Measurements from ENCODE around the gene CADM2.

DNA sequence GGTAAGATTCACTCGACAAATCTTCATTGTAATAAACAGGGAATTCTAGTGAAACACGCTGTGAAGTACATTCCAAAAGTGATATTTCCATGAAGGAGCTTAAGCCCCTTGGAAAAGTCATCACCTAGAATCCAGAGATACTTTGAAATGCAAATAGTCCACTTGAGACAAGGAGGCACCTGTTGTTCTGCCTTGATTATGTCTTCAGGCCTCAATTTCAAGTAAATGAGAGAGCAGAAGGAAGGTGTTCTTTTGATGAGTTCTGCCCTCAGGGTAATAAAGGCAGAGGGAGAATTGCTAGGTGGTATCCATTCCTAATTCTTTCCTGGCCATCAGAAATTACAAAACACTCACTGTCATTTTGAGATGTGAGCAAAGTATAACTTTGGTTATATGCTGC lies 162.1 kb downstream of the CADM2 start:
- TF ChIP-seq, protein P1, sequence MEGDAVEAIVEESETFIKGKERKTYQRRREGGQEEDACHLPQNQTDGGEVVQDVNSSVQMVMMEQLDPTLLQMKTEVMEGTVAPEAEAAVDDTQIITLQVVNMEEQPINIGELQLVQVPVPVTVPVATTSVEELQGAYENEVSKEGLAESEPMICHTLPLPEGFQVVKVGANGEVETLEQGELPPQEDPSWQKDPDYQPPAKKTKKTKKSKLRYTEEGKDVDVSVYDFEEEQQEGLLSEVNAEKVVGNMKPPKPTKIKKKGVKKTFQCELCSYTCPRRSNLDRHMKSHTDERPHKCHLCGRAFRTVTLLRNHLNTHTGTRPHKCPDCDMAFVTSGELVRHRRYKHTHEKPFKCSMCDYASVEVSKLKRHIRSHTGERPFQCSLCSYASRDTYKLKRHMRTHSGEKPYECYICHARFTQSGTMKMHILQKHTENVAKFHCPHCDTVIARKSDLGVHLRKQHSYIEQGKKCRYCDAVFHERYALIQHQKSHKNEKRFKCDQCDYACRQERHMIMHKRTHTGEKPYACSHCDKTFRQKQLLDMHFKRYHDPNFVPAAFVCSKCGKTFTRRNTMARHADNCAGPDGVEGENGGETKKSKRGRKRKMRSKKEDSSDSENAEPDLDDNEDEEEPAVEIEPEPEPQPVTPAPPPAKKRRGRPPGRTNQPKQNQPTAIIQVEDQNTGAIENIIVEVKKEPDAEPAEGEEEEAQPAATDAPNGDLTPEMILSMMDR (IDR thresholded peaks at IDR 0.05) = no peak
- no peak for TF ChIP-seq ZFX (IDR thresholded peaks at IDR 0.05; ENCODE audit: borderline replicate concordance)
